Smooth muscle cell (in vitro differentiated cells): ENCODE results near the gene SMAGP. TPM values are rescaled to one million over a fixed set of nuclear protein-coding genes. Genes with fewer than 3 reads are reported as not detected.

Experiments
- DNase-seq: peaks from one replicate; lab custom pipeline; 2025; ENCODE audit not compliant: unreplicated experiment; lab: John Stamatoyannopoulos, UW
- H2AFZ ChIP-seq: fragments of 200-600 bp; sonication (generic); 2 replicates; pipeline ENCODE4 v1.6.0; 2016; ENCODE audit warnings: antibody characterized with exemption, low read depth, mild to moderate bottlenecking
- H3F3A ChIP-seq: fragments of 200-600 bp; sonication (generic); 2 replicates; pipeline ENCODE4 v1.6.0; 2017; ENCODE audit warnings: antibody characterized with exemption, low read depth
- H3K27ac ChIP-seq: fragments of 200-600 bp; sonication (generic); 2 replicates; pipeline ENCODE4 v1.5.1; 2016; ENCODE audit warnings: low read depth, mild to moderate bottlenecking
- H3K27me3 ChIP-seq: fragments of 200-600 bp; sonication (generic); 2 replicates; pipeline ENCODE4 v1.6.1; 2016; ENCODE audit warnings: low read depth, mild to moderate bottlenecking
- H3K36me3 ChIP-seq: fragments of 200-600 bp; sonication (generic); 2 replicates; pipeline ENCODE4 v1.5.1; 2016; ENCODE audit warnings: low read depth
- H3K4me1 ChIP-seq: fragments of 200-600 bp; sonication (generic); 2 replicates; pipeline ENCODE4 v1.5.1; 2016; ENCODE audit warnings: low read depth
- H3K4me2 ChIP-seq: fragments of 200-600 bp; sonication (generic); 2 replicates; pipeline ENCODE4 v1.6.0; 2016; ENCODE audit warnings: mild to moderate bottlenecking
- H3K4me3 ChIP-seq: fragments of 200-600 bp; sonication (generic); 2 replicates; pipeline ENCODE4 v1.5.1; 2016; ENCODE audit warnings: mild to moderate bottlenecking
- H3K79me2 ChIP-seq: fragments of 200-600 bp; sonication (generic); 2 replicates; pipeline ENCODE4 v1.6.0; 2016; ENCODE audit warnings: low read depth, mild to moderate bottlenecking
- H3K9ac ChIP-seq: fragments of 200-600 bp; sonication (generic); 2 replicates; pipeline ENCODE4 v1.6.0; 2016; ENCODE audit warnings: low read depth
- H3K9me3 ChIP-seq: fragments of 200-600 bp; sonication (generic); replicated peaks from 2 replicates; pipeline ENCODE4 v1.5.1; 2016; ENCODE audit warnings: low read depth
- H4K20me1 ChIP-seq: fragments of 200-600 bp; sonication (generic); 2 replicates; pipeline ENCODE4 v1.6.0; 2016; ENCODE audit warnings: low read depth
- WGBS: methylation state at CpG from one replicate; pipeline ENCODE4 v1.1.7; 2016; ENCODE audit warnings: low lambda C conversion rate; 5-methylcytosine and 5-hydroxymethylcytosine counted together
- polyA plus RNA-seq: library from polyadenylated mRNA; unstranded; fragments of >200 nt; fragmentation: Nextera tagmentation; extraction: Ambion mirVana; gene quantifications from 2 replicates; pipeline ENCODE4 v1.2.1, GENCODE V29; 2016
- total RNA-seq: library from RNA; depleted of rRNA; stranded (reverse); fragments of >200 nt; gene quantifications from 2 replicates; pipeline ENCODE4 v1.2.3, GENCODE V29; 2014
- TF ChIP-seq, protein P1 (sequence below): fragments of 200-600 bp; sonication (generic); IDR thresholded peaks from 2 replicates; pipeline ENCODE4 v1.5.1; 2017; ENCODE audit warnings: borderline replicate concordance, mild to moderate bottlenecking, antibody characterized with exemption; ENCODE audit not compliant: insufficient read depth, poor library complexity, severe bottlenecking

The SMAGP gene
- total and polyA plus RNA-seq, 2 experiments from 2014 or later = 6.8 to 9.0 TPM

DNA sequence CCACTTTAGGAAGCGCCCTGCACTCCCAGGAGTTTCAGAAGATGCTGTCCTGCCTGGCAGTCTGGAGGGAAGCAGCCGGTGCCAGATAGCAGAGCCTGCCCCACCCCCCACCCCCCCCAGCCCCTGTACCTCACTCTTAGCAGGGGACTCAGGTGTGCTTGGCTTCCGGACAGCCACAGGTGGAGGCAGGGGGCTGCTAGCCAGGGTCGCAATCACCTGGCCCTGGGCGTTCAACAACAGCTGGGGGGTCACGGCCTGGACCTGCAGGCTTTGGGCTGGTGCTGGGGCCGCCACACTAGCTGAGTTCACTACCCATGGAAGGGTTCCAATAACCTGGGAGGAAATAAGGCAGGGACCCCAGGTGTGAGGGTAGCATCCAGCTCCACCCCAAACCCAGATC, 74.4 kb downstream of the SMAGP start:
- H3K9me3 ChIP-seq = no peaks in the 10 kb centered on the region
- H3K4me2 ChIP-seq = no peak overlapping the region
- H2AFZ ChIP-seq = no peak overlapping the region
- no peaks in the 10 kb centered on the region for H3K4me1 ChIP-seq
- H3K4me3 ChIP-seq = no peak overlapping the region
- no peaks in the 10 kb centered on the region for H3K27me3 ChIP-seq
- H3K36me3 ChIP-seq = no peaks in the 10 kb centered on the region
- 100% methylated on average over 7 of the region's 7 CpGs for WGBS
- H4K20me1 ChIP-seq = no peaks in the 10 kb centered on the region
- no peaks in the 10 kb centered on the region for H3K79me2 ChIP-seq
- no peak overlapping the region for H3K9ac ChIP-seq
- H3K27ac ChIP-seq = no peak overlapping the region
- no peak for DNase-seq
- H3F3A ChIP-seq = no peaks in the 10 kb centered on the region
- TF ChIP-seq, protein P1, sequence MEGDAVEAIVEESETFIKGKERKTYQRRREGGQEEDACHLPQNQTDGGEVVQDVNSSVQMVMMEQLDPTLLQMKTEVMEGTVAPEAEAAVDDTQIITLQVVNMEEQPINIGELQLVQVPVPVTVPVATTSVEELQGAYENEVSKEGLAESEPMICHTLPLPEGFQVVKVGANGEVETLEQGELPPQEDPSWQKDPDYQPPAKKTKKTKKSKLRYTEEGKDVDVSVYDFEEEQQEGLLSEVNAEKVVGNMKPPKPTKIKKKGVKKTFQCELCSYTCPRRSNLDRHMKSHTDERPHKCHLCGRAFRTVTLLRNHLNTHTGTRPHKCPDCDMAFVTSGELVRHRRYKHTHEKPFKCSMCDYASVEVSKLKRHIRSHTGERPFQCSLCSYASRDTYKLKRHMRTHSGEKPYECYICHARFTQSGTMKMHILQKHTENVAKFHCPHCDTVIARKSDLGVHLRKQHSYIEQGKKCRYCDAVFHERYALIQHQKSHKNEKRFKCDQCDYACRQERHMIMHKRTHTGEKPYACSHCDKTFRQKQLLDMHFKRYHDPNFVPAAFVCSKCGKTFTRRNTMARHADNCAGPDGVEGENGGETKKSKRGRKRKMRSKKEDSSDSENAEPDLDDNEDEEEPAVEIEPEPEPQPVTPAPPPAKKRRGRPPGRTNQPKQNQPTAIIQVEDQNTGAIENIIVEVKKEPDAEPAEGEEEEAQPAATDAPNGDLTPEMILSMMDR = no peak

Other genes starting within 250 kb of the SMAGP start
- 31.3 and 52.9 TPM in 2 replicates for gene SLC11A2, start 244.0 kb downstream of the SMAGP start, total RNA-seq
- 22.9 and 26.5 TPM in 2 replicates for gene SLC11A2, start 244.0 kb downstream of the SMAGP start, polyA plus RNA-seq
- gene LETMD1, start 222.1 kb downstream of the SMAGP start, total RNA-seq = 32.9 and 45.4 TPM in 2 replicates
- gene LETMD1, start 222.1 kb downstream of the SMAGP start, polyA plus RNA-seq = 8.9 and 10.8 TPM in 2 replicates
- gene CSRNP2, start 186.8 kb downstream of the SMAGP start, total RNA-seq = 33.8 and 37.2 TPM in 2 replicates
- 26.3 and 27.2 TPM in 2 replicates for gene CSRNP2, start 186.8 kb downstream of the SMAGP start, polyA plus RNA-seq
- gene TFCP2, start 97.3 kb downstream of the SMAGP start, total RNA-seq = 12.4 and 13.4 TPM in 2 replicates
- 8.8 and 16.2 TPM in 2 replicates for gene TFCP2, start 97.3 kb downstream of the SMAGP start, polyA plus RNA-seq
- 4.2 and 4.6 TPM in 2 replicates for gene POU6F1, start 52.4 kb downstream of the SMAGP start, total RNA-seq
- gene POU6F1, start 52.4 kb downstream of the SMAGP start, polyA plus RNA-seq = 7.6 and 7.9 TPM in 2 replicates
- 166 and 202 TPM in 2 replicates for gene DAZAP2, start 31.6 kb downstream of the SMAGP start, total RNA-seq
- 208 and 216 TPM in 2 replicates for gene DAZAP2, start 31.6 kb downstream of the SMAGP start, polyA plus RNA-seq
- not detected in 2 replicates for gene BIN2, start 53.8 kb upstream of the SMAGP start, total RNA-seq
- not detected in 2 replicates for gene BIN2, start 53.8 kb upstream of the SMAGP start, polyA plus RNA-seq
- gene CELA1, start 76.3 kb upstream of the SMAGP start, total RNA-seq = not detected in 2 replicates
- not detected in 2 replicates for gene CELA1, start 76.3 kb upstream of the SMAGP start, polyA plus RNA-seq
- gene GALNT6, start 121.0 kb upstream of the SMAGP start, total RNA-seq = 38.5 and 55.6 TPM in 2 replicates
- 7.8 and 31.2 TPM in 2 replicates for gene GALNT6, start 121.0 kb upstream of the SMAGP start, polyA plus RNA-seq
- 2.2 and 5.2 TPM in 2 replicates for gene SLC4A8, start 154.4 kb upstream of the SMAGP start, total RNA-seq
- 1.00 and 1.3 TPM in 2 replicates for gene SLC4A8, start 154.4 kb upstream of the SMAGP start, polyA plus RNA-seq